ENCODE measurements around the gene GPR45.

- TF ChIP-seq POLR2A (IDR thresholded peaks at IDR 0.05; ENCODE audit: extremely low read depth, insufficient read length) (no peak), MYC (IDR thresholded peaks at IDR 0.05; ENCODE audit: low read depth, low read length) (no peak), CTCF (IDR thresholded peaks at IDR 0.05; ENCODE audit: low read depth, low read length) (no peak), MAX (IDR thresholded peaks at IDR 0.05; ENCODE audit: low read depth, low read length) (no peak)
These were observed 10.3 kb upstream of the GPR45 start for GRCh38 chr2:105231232-105231619.
